Gastrocnemius medialis (tissue), 4 donors: ENCODE data around the gene SHCBP1L.

Experiments used
- CTCF ChIP-seq, 5 experiments: fragments of 450-650 bp in 3 of 5; fragments of 200-600 bp in 2 of 5; sonication (generic) in 2 of 5; IDR thresholded peaks in 4 of 5; conservative IDR thresholded peaks in 1 of 5; 1 replicate in 4 of 5; 2 replicates in 1 of 5; pipeline ENCODE4 v1.5.1; 2016 to 2019; ENCODE audit warnings: antibody characterized with exemption in 5 of 5, mild to moderate bottlenecking in 3 of 5, moderate library complexity in 3 of 5
- POLR2A ChIP-seq, 2 donors: fragments of 450-650 bp; IDR thresholded peaks; one replicate each; pipeline ENCODE4 v1.6.1; 2017; ENCODE audit warnings: antibody characterized with exemption in 2 of 2, mild to moderate bottlenecking in 2 of 2, moderate library complexity in 2 of 2

- TF ChIP-seq POLR2A (IDR thresholded peaks at IDR 0.05) (no peak), CTCF (IDR thresholded peaks at IDR 0.05 in 4 of 5, conservative IDR thresholded peaks at IDR 0.05 in 1 of 5) (no peak)
Observed at GRCh38 chr1:182998482-182998881, 45.5 kb upstream of the SHCBP1L start.
